H9 (cell line): ENCODE results near the gene CFH. TPM values are rescaled to one million over a fixed set of nuclear protein-coding genes. Genes with fewer than 3 reads are reported as not detected.

ENCODE experiments used
- DNase-seq: peaks from one replicate; pipeline ENCODE4 v3.0.0-alpha.2; 2017
- H2AFZ ChIP-seq: one replicate; pipeline ENCODE4 v1.6.1; 2013; ENCODE audit warnings: mild to moderate bottlenecking, low read length, control low read depth, moderate library complexity
- H2AK5ac ChIP-seq: 2 replicates; pipeline ENCODE4 v1.6.1; 2013; ENCODE audit warnings: low read length, control low read depth, mixed read lengths; ENCODE audit not compliant: insufficient read length
- H2BK120ac ChIP-seq: one replicate; pipeline ENCODE4 v1.6.1; 2013; ENCODE audit warnings: low read depth, mild to moderate bottlenecking, low read length, control low read depth, inconsistent platforms; ENCODE audit not compliant: poor library complexity, severe bottlenecking
- H2BK12ac ChIP-seq: 2 replicates; pipeline ENCODE4 v1.6.1; 2013; ENCODE audit warnings: low read length, control low read depth, mixed read lengths, low read depth; ENCODE audit not compliant: insufficient read length
- H2BK15ac ChIP-seq: 2 replicates; pipeline ENCODE4 v1.6.1; 2013; ENCODE audit warnings: low read depth, low read length, control low read depth
- H2BK20ac ChIP-seq: one replicate; pipeline ENCODE4 v1.6.1; 2013; ENCODE audit warnings: low read depth, mild to moderate bottlenecking, low read length, control low read depth, inconsistent platforms; ENCODE audit not compliant: poor library complexity, severe bottlenecking
- H2BK5ac ChIP-seq: 2 replicates; pipeline ENCODE4 v1.6.1; 2013; ENCODE audit warnings: low read length, control low read depth, mixed read lengths; ENCODE audit not compliant: insufficient read length
- H3K14ac ChIP-seq: 2 replicates; pipeline ENCODE4 v1.6.1; 2013; ENCODE audit warnings: low read length, control low read depth; ENCODE audit not compliant: insufficient read depth
- H3K18ac ChIP-seq: 2 replicates; pipeline ENCODE4 v1.6.1; 2013; ENCODE audit warnings: low read depth, mild to moderate bottlenecking, mixed read lengths, low read length, control low read depth; ENCODE audit not compliant: insufficient read length
- H3K23ac ChIP-seq: 2 replicates; pipeline ENCODE4 v1.6.1; 2013; ENCODE audit warnings: low read length, control low read depth, mixed read lengths, low read depth; ENCODE audit not compliant: insufficient read length
- H3K23me2 ChIP-seq: 2 replicates; pipeline ENCODE4 v1.6.1; 2013; ENCODE audit warnings: low read depth, mild to moderate bottlenecking, mixed read lengths, low read length, control low read depth; ENCODE audit not compliant: insufficient read length, poor library complexity, severe bottlenecking
- H3K27ac ChIP-seq: 2 replicates; pipeline ENCODE4 v1.5.1; 2013; ENCODE audit warnings: low read length, control low read depth, mixed read lengths, low read depth; ENCODE audit not compliant: insufficient read length
- H3K27me3 ChIP-seq: 2 replicates; pipeline ENCODE4 v1.6.1; 2013; ENCODE audit warnings: low read length, control low read depth, inconsistent platforms; ENCODE audit not compliant: insufficient read depth
- H3K4ac ChIP-seq: 2 replicates; pipeline ENCODE4 v1.6.1; 2013; ENCODE audit warnings: low read depth, mild to moderate bottlenecking, control low read depth, inconsistent platforms, low read length, moderate library complexity
- H3K4me1 ChIP-seq: 2 replicates; pipeline ENCODE4 v1.6.1; 2013; ENCODE audit warnings: low read length, control low read depth, inconsistent platforms; ENCODE audit not compliant: insufficient read depth
- H3K4me2 ChIP-seq: 2 replicates; pipeline ENCODE4 v1.6.1; 2013; ENCODE audit warnings: low read length, control low read depth, mixed read lengths; ENCODE audit not compliant: insufficient read length, insufficient read depth
- H3K56ac ChIP-seq: 2 replicates; pipeline ENCODE4 v1.6.1; 2013; ENCODE audit warnings: low read depth, mild to moderate bottlenecking, mixed read lengths, low read length, control low read depth; ENCODE audit not compliant: insufficient read length
- H3K79me1 ChIP-seq: 2 replicates; pipeline ENCODE4 v1.6.1; 2013; ENCODE audit warnings: low read depth, mild to moderate bottlenecking, moderate library complexity, low read length, control low read depth, inconsistent platforms; ENCODE audit not compliant: insufficient read depth, poor library complexity, severe bottlenecking
- H3K79me2 ChIP-seq: 2 replicates; pipeline ENCODE4 v1.6.1; 2013; ENCODE audit warnings: low read length, control low read depth, inconsistent platforms; ENCODE audit not compliant: insufficient read depth
- H3K9ac ChIP-seq: 2 replicates; pipeline ENCODE4 v1.6.1; 2013; ENCODE audit warnings: low read length, control low read depth, mixed read lengths; ENCODE audit not compliant: insufficient read length; ENCODE audit errors: extremely low read depth
- H3K9me3 ChIP-seq: one replicate; pipeline ENCODE4 v1.6.1; 2013; ENCODE audit warnings: low read depth, low read length, inconsistent platforms; ENCODE audit not compliant: control insufficient read depth
- H3T11ph ChIP-seq: one replicate; pipeline ENCODE4 v1.6.1; 2013; ENCODE audit warnings: mild to moderate bottlenecking, low read length, control low read depth, inconsistent platforms
- H4K20me1 ChIP-seq: one replicate; pipeline ENCODE4 v1.6.1; 2013; ENCODE audit not compliant: control insufficient read depth, insufficient read length, insufficient read depth
- H4K5ac ChIP-seq: 2 replicates; pipeline ENCODE4 v1.6.1; 2013; ENCODE audit warnings: low read depth, mild to moderate bottlenecking, mixed read lengths, low read length, control low read depth; ENCODE audit not compliant: insufficient read length
- H4K8ac ChIP-seq: replicated peaks from 2 replicates; pipeline ENCODE4 v1.6.1; 2013; ENCODE audit warnings: low read length, control low read depth, mixed read lengths, low read depth; ENCODE audit not compliant: insufficient read length
- H4K91ac ChIP-seq: 2 replicates; pipeline ENCODE4 v1.6.1; 2013; ENCODE audit warnings: low read depth, mild to moderate bottlenecking, moderate library complexity, mixed read lengths, low read length, control low read depth; ENCODE audit not compliant: insufficient read length
- H3K27ac Mint-ChIP-seq, 3 experiments: 2 replicates in 2 of 3; 3 replicates in 1 of 3; pipeline ENCODE4 v1.8.0; 2020 to 2021; ENCODE audit warnings: mixed read lengths in 3 of 3, mild to moderate bottlenecking in 1 of 3, moderate library complexity in 1 of 3
- H3K27me3 Mint-ChIP-seq: 2 replicates; pipeline ENCODE4 v1.8.0; 2021; ENCODE audit warnings: low read depth, mild to moderate bottlenecking, moderate library complexity, mixed read lengths
- H3K36me3 Mint-ChIP-seq, 3 experiments: 2 replicates in 2 of 3; 3 replicates in 1 of 3; pipeline ENCODE4 v1.8.0; 2020 to 2021; ENCODE audit warnings: low read depth in 3 of 3, mixed read lengths in 3 of 3; ENCODE audit not compliant: insufficient read depth in 1 of 3
- H3K4me1 Mint-ChIP-seq, 2 experiments: 2 replicates each; pipeline ENCODE4 v1.8.0; 2020; ENCODE audit warnings: mixed read lengths in 2 of 2
- H3K4me3 Mint-ChIP-seq, 2 experiments: 2 replicates in 1 of 2; 3 replicates in 1 of 2; pipeline ENCODE4 v1.8.0; 2020 to 2021; ENCODE audit warnings: mild to moderate bottlenecking in 2 of 2, mixed read lengths in 2 of 2, moderate library complexity in 1 of 2
- H3K9me3 Mint-ChIP-seq, 2 experiments: 2 replicates in 1 of 2; 3 replicates in 1 of 2; pipeline ENCODE4 v1.8.0; 2020; ENCODE audit warnings: mild to moderate bottlenecking in 2 of 2, mixed read lengths in 2 of 2, moderate library complexity in 1 of 2
- WGBS: extraction: QIAGEN DNeasy Blood & Tissue Kit; methylation state at CpG from one replicate; pipeline ENCODE4 v1.1.7; 2013; ENCODE audit warnings: missing lambda C conversion rate, low lambda C conversion rate, mixed read lengths; ENCODE audit not compliant: insufficient read length; ENCODE audit errors: extremely low coverage; 5-methylcytosine and 5-hydroxymethylcytosine counted together
- total RNA-seq: library from RNA; stranded (reverse); gene quantifications from 2 replicates; pipeline ENCODE4 v1.2.1, GENCODE V29; 2021
- TF ChIP-seq, protein P1 (sequence below): fragments of 200-600 bp; sonication (generic); conservative IDR thresholded peaks from 3 replicates; pipeline ENCODE4 v1.8.0; 2021; ENCODE audit warnings: antibody characterized with exemption, mild to moderate bottlenecking

The CFH gene
- total RNA-seq, 1 experiment from 2014 or later, result not detected

GRCh38 chr1:196654271-196654670 lies 2.4 kb downstream of the CFH start:
- Histone ChIP-seq H3K4me1 (no peaks in the 10 kb centered on the region), H3K79me2 (no peaks in the 10 kb centered on the region), H2BK20ac (no peak overlapping the region), H3K23ac (no peak overlapping the region), H4K20me1 (no peaks in the 10 kb centered on the region), H2AFZ (no peak overlapping the region), H3K4ac (no peak overlapping the region), H3K9ac (no peak overlapping the region), H2BK12ac (no peak overlapping the region), H3K27me3 (no peaks in the 10 kb centered on the region), H3K4me2 (no peak overlapping the region), H3T11ph (no peak overlapping the region), H3K56ac (no peak overlapping the region), H2BK15ac (no peak overlapping the region), H3K27ac (no peak overlapping the region), H3K18ac (no peak overlapping the region), H3K9me3 (no peaks in the 10 kb centered on the region), H2BK5ac (no peak overlapping the region), H4K5ac (no peak overlapping the region), H2AK5ac (no peak overlapping the region), H4K8ac (no peak overlapping the region), H3K23me2 (no peaks in the 10 kb centered on the region), H3K79me1 (no peaks in the 10 kb centered on the region), H3K14ac (no peak overlapping the region), H4K91ac (no peak overlapping the region), H2BK120ac (no peak overlapping the region)
- Mint-ChIP-seq H3K4me1 (peaks cover 5 to 6% of the 10 kb centered on the region in 2 experiments), H3K27ac (no peak overlapping the region), H3K27me3 (no peaks in the 10 kb centered on the region), H3K9me3 (no peaks in the 10 kb centered on the region), H3K36me3 (no peaks in the 10 kb centered on the region), H3K4me3 (no peak overlapping the region)
- DNase-seq, result no peak
- TF ChIP-seq, protein P1, sequence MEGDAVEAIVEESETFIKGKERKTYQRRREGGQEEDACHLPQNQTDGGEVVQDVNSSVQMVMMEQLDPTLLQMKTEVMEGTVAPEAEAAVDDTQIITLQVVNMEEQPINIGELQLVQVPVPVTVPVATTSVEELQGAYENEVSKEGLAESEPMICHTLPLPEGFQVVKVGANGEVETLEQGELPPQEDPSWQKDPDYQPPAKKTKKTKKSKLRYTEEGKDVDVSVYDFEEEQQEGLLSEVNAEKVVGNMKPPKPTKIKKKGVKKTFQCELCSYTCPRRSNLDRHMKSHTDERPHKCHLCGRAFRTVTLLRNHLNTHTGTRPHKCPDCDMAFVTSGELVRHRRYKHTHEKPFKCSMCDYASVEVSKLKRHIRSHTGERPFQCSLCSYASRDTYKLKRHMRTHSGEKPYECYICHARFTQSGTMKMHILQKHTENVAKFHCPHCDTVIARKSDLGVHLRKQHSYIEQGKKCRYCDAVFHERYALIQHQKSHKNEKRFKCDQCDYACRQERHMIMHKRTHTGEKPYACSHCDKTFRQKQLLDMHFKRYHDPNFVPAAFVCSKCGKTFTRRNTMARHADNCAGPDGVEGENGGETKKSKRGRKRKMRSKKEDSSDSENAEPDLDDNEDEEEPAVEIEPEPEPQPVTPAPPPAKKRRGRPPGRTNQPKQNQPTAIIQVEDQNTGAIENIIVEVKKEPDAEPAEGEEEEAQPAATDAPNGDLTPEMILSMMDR, result no peak
- WGBS, result no CpG with 5 or more reads among the region's 2 CpGs
